Right lobe of liver (tissue), 4 donors: ENCODE results near the gene ICE2.

Experiments used
- CTCF ChIP-seq, 4 donors: fragments of 200-600 bp in 3 of 4; fragments of 450-650 bp in 1 of 4; IDR thresholded peaks; one replicate each; pipeline versions ENCODE4 v1.5.1 to v1.8.0; 2016 to 2022; ENCODE audit warnings: antibody characterized with exemption in 4 of 4, mild to moderate bottlenecking in 2 of 4
- POLR2A ChIP-seq: fragments of 450-650 bp; IDR thresholded peaks from one replicate; pipeline ENCODE4 v1.6.1; 2017; ENCODE audit warnings: antibody characterized with exemption, mild to moderate bottlenecking
- donor health status: DM: no; HTN: no; CAD: no.
- donor health status: DM: no; HTN: no; CAD: no.
- donor health status: DM: no; HTN: yes; CAD: no.

DNA sequence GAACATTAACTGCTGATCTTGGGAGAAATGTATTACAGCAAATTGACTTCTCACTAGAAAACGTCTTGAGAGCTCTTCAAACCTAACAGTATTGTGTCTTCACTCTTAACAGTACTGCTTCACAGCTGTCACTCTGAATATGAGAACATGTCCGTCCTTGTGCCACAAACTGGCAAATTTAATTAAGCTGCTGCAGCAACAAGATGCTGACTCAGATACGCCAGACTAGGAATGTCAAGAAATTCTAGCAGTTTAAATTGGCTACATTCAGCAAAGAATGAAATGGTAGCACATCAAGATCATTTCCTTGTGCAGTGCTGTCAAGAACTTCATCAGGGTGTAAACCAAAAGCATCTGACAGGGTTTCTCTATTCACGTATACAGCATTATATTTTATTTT lies 7.6 kb downstream of the ICE2 start:
- TF ChIP-seq POLR2A (no peak), CTCF (IDR thresholded peaks at IDR 0.05) (no peak)
